Kidney epithelial cell (primary cell): Measurements from ENCODE around the gene LIPA. TPM values are rescaled to one million over a fixed set of nuclear protein-coding genes. Genes with fewer than 3 reads are reported as not detected.

Experiments
- DNase-seq: peaks from one replicate; pipeline ENCODE4 v3.0.0-alpha.2; 2010; ENCODE audit warnings: low read depth
- H3K27me3 ChIP-seq: 2 replicates; pipeline ENCODE4 v1.6.0; 2011; ENCODE audit warnings: low read length; ENCODE audit not compliant: control insufficient read depth, insufficient read depth
- H3K36me3 ChIP-seq: 2 replicates; pipeline ENCODE4 v1.5.1; 2011; ENCODE audit warnings: low read length; ENCODE audit not compliant: control insufficient read depth, insufficient read depth
- H3K4me3 ChIP-seq: 2 replicates; pipeline ENCODE4 v1.5.1; 2011; ENCODE audit warnings: low read depth, mild to moderate bottlenecking, control low read depth, low read length
- CTCF ChIP-seq: IDR thresholded peaks from 2 replicates; pipeline ENCODE4 v1.5.1; 2011; ENCODE audit warnings: mild to moderate bottlenecking, moderate library complexity, low read length, control low read depth, inconsistent platforms; ENCODE audit not compliant: insufficient read depth, poor library complexity, severe bottlenecking
- total RNA-seq: library from RNA; depleted of rRNA; stranded (reverse); fragments of >200 nt; gene quantifications from 2 replicates; pipeline ENCODE4 v1.2.3, GENCODE V29; 2015

LIPA gene
- total RNA-seq, 1 donor from 2014 or later, result 67.6 TPM

- Histone ChIP-seq H3K4me3 (no peak overlapping the region), H3K36me3 (no peaks in the 10 kb centered on the region), H3K27me3 (no peaks in the 10 kb centered on the region)
- no peak for DNase-seq
- no peak for TF ChIP-seq CTCF
These were observed 15.3 kb downstream of the LIPA start for GRCh38 chr10:89236226-89236797.

GRCh38 chr10:89235073-89235798 lies 16.3 kb downstream of the LIPA start:
- TF ChIP-seq CTCF, result no peak
- H3K4me3 ChIP-seq, result no peak overlapping the region
- no peaks in the 10 kb centered on the region for H3K36me3 ChIP-seq
- DNase-seq, result no peak
- H3K27me3 ChIP-seq, result no peaks in the 10 kb centered on the region

GRCh38 chr10:89233033-89233432 lies 18.5 kb downstream of the LIPA start:
- no peak overlapping the region for H3K4me3 ChIP-seq
- no peak for TF ChIP-seq CTCF
- no peak for DNase-seq
- H3K36me3 ChIP-seq, result no peaks in the 10 kb centered on the region
- no peaks in the 10 kb centered on the region for H3K27me3 ChIP-seq

GRCh38 chr10:89228962-89229361 lies 22.6 kb downstream of the LIPA start:
- H3K36me3 ChIP-seq, result no peaks in the 10 kb centered on the region
- no peak for DNase-seq
- H3K27me3 ChIP-seq, result no peaks in the 10 kb centered on the region
- no peak overlapping the region for H3K4me3 ChIP-seq
- TF ChIP-seq CTCF, result no peak

GRCh38 chr10:89228146-89228545 lies 23.4 kb downstream of the LIPA start:
- no peak for TF ChIP-seq CTCF
- Histone ChIP-seq H3K4me3 (no peak overlapping the region), H3K36me3 (no peaks in the 10 kb centered on the region), H3K27me3 (no peaks in the 10 kb centered on the region)
- no peak for DNase-seq

- DNase-seq, result no peak
- Histone ChIP-seq H3K36me3 (no peaks in the 10 kb centered on the region), H3K27me3 (no peaks in the 10 kb centered on the region), H3K4me3 (no peak overlapping the region)
- TF ChIP-seq CTCF, result no peak
These were observed 24.7 kb downstream of the LIPA start for GRCh38 chr10:89226891-89227290.
